GM10266 (cell line): ENCODE data around the gene KCNK3.

ENCODE experiments used
- DNase-seq: peaks from one replicate; pipeline ENCODE4 v3.0.0; 2012; ENCODE audit errors: extremely low spot score
- TF ChIP-seq, protein P1 (sequence below): IDR thresholded peaks from 2 replicates; pipeline ENCODE4 v1.5.1; 2012; ENCODE audit warnings: mild to moderate bottlenecking, low read depth; ENCODE audit not compliant: control insufficient read depth, insufficient read depth; ENCODE audit errors: missing control alignments

KCNK3 gene

DNA sequence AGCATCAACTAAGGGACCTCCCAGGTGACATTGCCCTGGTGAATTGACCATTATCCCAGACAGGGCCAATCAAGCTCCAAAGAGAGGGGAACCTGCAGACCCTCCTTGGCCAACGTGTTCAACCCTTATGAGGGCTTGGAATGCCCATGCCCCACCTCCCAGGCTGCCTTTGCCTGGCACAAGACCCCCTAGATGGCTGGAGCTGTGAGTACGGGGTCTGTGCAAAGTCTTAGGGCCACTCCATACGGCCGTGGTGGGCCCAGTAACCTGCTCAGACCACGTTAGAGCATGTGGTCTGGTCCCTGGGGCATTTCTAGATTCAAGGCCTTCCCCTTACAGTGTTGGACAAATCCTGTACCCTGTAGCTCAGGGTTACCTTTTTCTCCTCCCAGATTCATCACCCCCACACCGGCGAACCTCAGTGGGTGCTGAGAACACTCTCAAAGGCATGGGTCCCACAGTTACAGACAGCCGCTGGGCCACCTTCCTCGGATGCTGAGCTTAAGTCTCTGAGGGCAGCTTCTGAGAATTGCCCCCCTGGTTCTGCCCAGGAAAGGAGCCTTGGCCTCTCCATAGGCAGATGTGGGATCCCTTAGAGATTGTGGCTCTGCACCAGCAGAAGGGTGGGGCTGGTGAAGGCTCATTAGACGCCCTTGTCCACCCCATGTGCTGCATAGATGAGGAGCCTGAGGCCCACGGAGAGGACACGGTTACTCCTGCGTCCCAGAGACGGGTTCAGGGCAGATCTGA is 18.3 kb upstream of the KCNK3 start:
- no peak for DNase-seq
- TF ChIP-seq, protein P1, sequence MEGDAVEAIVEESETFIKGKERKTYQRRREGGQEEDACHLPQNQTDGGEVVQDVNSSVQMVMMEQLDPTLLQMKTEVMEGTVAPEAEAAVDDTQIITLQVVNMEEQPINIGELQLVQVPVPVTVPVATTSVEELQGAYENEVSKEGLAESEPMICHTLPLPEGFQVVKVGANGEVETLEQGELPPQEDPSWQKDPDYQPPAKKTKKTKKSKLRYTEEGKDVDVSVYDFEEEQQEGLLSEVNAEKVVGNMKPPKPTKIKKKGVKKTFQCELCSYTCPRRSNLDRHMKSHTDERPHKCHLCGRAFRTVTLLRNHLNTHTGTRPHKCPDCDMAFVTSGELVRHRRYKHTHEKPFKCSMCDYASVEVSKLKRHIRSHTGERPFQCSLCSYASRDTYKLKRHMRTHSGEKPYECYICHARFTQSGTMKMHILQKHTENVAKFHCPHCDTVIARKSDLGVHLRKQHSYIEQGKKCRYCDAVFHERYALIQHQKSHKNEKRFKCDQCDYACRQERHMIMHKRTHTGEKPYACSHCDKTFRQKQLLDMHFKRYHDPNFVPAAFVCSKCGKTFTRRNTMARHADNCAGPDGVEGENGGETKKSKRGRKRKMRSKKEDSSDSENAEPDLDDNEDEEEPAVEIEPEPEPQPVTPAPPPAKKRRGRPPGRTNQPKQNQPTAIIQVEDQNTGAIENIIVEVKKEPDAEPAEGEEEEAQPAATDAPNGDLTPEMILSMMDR = no peak

DNA sequence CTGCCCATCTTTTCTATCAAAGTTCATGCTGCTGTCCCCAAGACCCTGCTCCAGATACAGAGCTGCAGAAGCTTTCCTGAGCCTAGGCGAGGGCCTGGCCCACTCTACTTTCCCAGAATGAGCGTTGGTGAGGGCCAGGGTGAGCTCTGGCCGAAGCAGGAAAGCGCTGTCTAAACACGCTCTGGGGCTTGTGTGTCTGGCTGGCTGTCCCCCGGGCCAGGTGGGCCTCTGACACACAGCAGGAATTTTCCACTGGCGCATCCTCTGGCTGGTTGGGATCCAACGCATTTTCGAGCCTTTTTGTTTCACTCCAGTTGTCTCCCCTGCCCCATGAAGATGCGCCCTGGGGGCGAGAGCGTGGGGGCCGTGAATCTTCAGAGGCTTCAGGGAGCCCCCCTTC is 17.8 kb upstream of the KCNK3 start:
- no peak for DNase-seq
- TF ChIP-seq, protein P1 = no peak

DNA sequence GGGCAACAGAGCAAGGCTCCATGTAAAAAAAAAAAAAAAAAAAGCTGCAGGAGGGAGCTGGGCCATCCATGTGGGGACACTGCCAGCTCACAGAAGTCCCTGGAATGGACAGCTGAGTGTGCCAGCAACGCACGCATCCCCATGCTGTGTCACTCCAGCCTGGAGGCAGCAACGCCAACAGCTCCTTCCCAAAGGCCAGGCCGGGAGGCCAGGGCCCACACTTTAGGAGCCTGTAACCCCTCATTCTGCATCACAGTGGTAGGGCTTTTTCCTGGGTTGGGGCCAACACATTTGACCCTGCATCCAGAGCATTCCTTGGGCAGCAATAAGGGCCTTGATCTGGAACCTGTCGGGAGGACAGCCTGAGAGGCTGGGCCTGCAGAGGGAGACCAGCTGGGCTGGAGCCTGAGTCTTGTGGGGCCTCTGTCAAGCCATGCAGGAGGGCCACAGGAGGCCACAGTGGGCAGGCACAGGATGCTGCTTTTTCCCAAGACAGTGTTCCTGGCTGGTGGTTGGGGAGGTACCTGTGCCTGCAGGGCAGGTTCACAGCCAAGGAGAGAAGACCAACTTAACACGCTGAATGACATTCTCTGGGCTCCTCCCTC is 16.8 kb upstream of the KCNK3 start:
- DNase-seq = no peak
- TF ChIP-seq, protein P1 = no peak

DNA sequence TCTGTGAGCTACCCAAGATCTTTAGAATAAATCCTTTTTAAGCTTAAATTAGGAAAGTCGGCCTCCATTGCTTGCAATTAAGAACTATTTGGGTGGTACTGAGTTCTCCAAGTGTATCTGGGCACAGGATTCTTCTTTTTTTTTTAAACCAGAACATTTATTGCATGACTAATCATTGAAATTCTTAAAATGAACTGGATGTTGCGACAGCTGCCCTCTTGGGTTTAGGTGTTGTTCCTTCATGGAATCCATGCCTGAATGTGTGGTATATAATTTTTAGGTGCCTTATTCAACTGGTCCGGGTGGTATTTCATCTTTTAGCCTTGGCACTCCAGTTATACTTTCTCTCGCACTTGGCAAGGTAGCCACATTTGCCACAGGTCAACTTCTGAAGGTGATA is 14.5 kb upstream of the KCNK3 start:
- TF ChIP-seq, protein P1 = no peak
- DNase-seq = no peak

DNA sequence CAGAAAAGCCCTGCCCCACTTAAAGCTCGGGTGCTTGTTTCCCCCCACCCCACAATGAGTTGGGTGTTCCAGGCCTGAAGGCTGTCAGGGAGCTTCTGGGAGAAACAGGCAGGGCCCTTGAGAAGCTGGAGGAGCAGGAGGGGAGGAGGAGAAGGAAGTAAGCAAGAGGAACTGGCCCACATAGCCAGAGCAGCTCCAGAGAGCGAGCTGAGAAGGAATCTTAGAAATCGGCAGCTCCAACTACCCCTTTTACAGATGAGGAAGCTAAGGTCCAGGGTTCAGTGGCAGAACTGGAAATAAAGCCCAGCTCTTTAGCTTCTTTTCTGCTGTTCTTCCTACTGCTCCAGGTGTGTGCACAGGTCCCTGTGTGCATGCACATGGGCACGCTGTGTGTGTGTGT is 12.7 kb upstream of the KCNK3 start:
- TF ChIP-seq, protein P1 = no peak
- DNase-seq = no peak

DNA sequence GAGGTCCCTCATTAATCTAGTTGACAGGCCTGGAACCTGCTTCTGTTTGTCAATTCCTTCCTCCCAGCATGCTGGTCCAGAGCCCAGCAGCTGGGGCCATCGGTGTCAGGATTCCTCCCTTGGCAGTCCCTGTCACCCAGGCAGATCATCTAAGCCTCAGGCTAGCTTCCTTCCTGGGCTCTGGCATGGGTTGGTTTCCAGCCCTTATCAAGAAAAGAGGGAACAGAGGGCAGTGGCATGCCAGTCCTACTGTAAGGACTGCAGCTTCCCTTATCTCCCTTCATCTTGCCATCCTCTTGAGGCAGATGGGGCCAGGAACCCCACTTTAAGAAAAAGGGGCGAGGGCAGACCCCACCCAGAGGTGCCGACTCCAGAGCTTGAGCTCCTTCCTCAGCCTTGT is 10.9 kb upstream of the KCNK3 start:
- no peak for DNase-seq
- TF ChIP-seq, protein P1 = no peak

DNA sequence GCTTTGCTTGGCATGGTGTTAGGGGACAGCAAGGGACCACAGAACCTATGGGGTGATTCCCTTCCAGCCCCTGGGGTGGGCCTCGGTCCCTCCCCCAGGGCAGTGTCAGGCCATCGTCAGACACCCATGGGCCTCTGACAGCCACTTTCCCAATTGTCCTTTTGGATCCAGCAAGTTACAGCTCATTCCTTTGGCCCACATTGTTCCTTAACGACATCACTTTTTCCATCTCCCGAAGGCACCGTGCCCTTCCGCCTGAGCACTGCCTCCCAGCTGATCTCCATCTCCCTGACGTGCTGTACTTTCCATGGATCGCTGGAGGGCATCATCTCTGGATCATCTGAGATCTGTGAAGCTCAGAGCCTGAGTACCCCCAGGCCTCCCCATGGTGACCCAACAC is 10.4 kb upstream of the KCNK3 start:
- TF ChIP-seq, protein P1 = no peak

More for the DNA sequence above, 10.4 kb upstream of the KCNK3 start:
- no peak for DNase-seq
